Fibroblast of mammary gland (primary cell): ENCODE data around the gene UBQLNL.

Experiments
- DNase-seq: peaks from one replicate; pipeline ENCODE4 v3.0.0-alpha.2; 2010; ENCODE audit warnings: low read depth
- H3K4me3 ChIP-seq: 2 replicates; pipeline ENCODE4 v1.5.1; 2011; ENCODE audit warnings: low read depth, mild to moderate bottlenecking, low read length, moderate library complexity; ENCODE audit not compliant: control insufficient read depth
- TF ChIP-seq, protein P1 (sequence below): conservative IDR thresholded peaks from 2 replicates; pipeline ENCODE4 v1.5.1; 2011; ENCODE audit warnings: low read depth, low read length, inconsistent platforms; ENCODE audit not compliant: control insufficient read depth, insufficient read depth

UBQLNL gene, protein sequence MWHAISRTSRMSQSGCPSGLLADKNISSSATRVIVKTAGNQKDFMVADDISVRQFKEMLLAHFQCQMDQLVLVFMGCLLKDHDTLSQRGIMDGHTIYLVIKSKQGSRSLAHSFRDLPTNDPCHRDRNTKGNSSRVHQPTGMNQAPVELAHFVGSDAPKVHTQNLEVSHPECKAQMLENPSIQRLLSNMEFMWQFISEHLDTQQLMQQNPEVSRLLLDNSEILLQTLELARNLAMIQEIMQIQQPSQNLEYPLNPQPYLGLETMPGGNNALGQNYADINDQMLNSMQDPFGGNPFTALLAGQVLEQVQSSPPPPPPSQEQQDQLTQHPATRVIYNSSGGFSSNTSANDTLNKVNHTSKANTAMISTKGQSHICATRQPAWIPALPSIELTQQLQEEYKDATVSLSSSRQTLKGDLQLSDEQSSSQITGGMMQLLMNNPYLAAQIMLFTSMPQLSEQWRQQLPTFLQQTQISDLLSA

DNA sequence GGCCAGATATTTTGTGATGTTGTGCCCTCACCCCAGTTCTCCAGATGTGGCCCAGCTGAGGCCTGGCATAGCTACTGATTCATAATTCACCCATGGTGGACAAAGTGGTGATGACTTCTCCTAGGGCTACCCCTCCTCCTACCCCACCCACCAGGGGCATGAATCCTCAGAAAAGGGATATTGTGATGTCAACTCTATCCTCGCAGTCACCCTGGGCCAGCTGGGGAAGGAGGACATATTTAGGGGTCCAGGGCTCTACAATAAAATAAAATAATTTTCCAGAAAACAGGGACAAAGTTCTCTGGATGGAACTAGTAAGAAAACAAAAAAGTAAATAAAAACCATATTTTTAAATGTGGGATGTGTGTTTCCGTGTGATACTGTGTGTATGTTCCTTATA, at the start of gene UBQLNL:
UBQLNL (minus strand) TSS at position 101 of the 400 bp plus-strand sequence. CDS start 258 bp downstream, outside the sequence.
- DNase-seq = no peak
- TF ChIP-seq, protein P1, sequence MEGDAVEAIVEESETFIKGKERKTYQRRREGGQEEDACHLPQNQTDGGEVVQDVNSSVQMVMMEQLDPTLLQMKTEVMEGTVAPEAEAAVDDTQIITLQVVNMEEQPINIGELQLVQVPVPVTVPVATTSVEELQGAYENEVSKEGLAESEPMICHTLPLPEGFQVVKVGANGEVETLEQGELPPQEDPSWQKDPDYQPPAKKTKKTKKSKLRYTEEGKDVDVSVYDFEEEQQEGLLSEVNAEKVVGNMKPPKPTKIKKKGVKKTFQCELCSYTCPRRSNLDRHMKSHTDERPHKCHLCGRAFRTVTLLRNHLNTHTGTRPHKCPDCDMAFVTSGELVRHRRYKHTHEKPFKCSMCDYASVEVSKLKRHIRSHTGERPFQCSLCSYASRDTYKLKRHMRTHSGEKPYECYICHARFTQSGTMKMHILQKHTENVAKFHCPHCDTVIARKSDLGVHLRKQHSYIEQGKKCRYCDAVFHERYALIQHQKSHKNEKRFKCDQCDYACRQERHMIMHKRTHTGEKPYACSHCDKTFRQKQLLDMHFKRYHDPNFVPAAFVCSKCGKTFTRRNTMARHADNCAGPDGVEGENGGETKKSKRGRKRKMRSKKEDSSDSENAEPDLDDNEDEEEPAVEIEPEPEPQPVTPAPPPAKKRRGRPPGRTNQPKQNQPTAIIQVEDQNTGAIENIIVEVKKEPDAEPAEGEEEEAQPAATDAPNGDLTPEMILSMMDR = no peak

DNA sequence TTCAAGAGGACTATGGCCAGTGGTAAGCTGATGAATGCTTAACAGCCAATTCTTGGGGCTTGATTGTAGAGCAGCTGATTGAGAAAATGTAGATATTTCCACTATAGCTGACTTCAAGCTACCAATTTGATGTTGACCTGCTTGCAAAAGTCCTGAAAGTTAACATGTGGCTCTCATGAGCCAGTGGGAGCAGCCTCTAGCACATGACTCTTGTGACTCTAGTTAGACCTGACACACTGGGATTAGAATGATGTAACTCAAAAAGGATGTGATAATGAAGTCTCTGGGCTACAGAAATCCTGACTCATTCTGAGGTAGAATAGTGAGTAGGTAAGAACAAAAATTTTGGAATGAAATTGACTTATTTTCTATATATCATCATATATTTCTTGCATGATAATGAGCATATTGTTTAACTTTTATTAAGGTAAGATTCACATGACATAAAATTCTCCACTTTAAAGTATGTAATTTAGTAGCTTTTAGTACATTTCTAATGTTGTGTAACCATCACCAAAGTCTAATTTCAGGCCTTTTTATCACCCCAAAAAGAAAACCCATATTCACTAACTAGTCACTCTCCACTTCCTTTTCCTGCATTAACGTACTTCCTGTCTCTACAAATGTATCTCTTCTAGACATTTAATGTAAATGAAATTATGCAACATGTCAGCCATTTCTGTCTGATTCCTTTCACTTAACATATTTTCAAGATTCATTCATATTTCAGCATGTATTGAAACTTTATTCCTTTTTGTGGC, 47.9 kb upstream of the UBQLNL start:
- TF ChIP-seq, protein P1 = no peak
- no peak overlapping the region for H3K4me3 ChIP-seq
- peak; percentile 57 for DNase-seq

More for the DNA sequence above, at the start of gene UBQLNL:
- H3K4me3 ChIP-seq = no peak within 1 kb of the TSS

DNA sequence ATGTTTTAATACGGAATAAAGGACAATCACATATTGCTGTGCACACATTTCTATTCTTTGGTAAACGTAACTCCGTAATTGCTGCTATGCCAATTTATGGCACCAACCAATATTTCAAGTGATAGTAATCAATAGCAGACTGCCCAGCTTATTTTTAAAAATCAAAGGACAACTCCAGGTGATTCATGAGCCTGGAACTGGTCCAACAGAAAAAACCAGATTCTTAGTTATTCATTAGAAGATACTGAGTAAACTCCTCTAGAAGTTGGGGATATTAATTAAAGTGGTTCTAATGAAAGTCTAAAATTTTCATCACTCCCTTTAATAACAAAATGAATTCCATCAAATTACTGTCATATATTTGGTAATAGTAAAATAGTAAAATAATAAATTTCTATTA, 41.3 kb upstream of the UBQLNL start:
- H3K4me3 ChIP-seq = no peak overlapping the region
- TF ChIP-seq, protein P1 = no peak
- DNase-seq = no peak

DNA sequence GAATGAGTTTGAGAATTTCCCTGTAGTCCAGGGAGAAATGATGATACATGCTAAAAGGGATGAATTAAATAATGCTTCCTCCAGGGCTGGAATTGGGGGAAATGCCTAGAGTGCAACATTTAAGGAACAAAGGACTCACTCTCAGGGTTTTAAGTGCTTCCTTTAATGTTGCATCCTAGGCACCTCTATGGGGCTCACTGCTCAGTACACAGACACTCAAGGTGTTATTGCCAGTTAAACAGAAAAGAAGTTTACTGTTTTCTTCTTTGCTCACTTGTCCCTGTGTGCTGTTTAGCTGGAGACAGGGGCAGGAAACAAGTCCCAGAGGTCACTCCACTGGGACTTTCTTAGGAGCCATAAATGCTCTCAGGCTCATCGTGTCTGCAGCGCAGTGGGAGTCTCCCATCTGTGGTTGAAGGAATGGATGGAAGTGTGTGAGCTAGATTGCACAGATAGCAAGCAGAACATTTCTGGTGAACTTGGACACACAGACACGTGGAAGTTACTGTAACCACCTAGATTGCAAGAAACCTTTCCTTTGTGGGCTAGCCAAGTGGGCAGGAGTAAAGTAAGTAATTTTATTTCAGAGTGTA, 40.2 kb upstream of the UBQLNL start:
- H3K4me3 ChIP-seq = no peak overlapping the region
- TF ChIP-seq, protein P1 = no peak
- no peak for DNase-seq

DNA sequence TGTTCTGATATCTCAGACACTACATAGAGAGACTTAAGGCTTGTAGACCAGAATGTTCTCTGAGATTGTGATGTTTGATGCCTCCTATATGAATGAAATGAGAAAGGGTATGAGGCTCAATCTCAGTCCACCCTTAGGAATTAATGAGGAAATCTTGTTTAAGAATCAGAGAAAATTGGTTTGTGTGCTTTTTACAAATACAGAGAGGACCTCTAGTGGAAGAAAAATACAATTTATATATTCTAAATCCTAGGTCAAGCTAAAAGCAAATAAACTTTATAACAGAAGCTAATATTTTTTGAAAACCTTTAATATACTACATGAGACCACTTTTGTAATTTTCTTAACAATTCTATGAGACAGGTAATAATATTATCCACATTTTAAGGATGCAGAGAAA, 36.8 kb upstream of the UBQLNL start:
- H3K4me3 ChIP-seq = no peak overlapping the region
- peak; percentile 8 for DNase-seq
- TF ChIP-seq, protein P1 = no peak

DNA sequence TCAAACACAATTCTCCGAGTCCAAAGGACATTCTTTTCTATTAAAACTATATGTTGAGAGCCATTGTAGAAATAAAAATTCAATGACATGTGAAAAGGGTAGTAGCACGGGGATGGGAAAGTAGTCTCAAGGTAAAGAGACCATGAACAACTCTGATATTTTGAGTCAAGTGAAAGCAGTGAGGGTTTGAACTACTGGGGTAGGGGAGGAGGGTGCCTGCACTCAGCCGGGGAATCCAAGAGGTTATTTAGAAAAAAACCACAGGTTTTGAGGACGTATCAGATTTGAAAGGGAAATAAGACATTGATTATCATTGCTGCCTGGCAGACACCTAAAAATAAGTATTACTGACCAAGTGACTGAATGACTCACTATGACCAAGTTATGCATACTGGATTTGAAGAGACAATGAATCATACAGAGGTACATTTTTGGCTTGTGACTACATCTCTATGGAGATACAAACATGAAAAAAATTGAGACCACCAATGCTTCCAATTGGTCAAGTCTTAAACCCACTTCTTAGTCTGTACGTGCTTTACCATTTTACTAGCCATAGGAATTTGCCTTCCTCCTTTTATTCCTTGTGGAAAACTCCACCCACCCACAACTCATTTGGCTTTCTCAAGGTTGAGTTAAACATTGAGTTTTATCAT, 34.1 kb upstream of the UBQLNL start:
- TF ChIP-seq, protein P1 = no peak
- H3K4me3 ChIP-seq = no peak overlapping the region
- peak; percentile 83 for DNase-seq
